ENCODE measurements around the gene PDCD5.

DNA sequence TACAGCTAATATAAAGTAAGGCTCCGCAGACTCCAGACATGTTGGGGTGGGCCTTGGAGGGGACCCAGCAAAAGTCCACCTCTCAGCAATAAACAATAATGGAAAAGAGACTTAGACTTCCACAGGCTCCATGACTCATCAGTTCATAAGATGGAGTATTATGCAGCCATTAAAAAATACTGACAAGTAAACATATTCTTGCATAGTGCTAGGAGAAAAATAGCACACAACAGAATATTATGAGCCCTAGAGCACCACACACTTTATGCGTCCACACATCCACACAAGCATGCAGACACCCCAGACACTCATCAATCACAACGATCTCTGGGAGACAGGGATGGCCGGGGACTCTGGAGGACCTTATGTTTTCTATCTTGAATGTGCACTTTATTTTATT, 46.0 kb downstream of the PDCD5 start:
- TF ChIP-seq TARDBP (IDR thresholded peaks at IDR 0.05) = no peak
- TF ChIP-seq L3MBTL2 (conservative IDR thresholded peaks at IDR 0.05) = no peak
- no peak for TF ChIP-seq FOXK2 (IDR thresholded peaks at IDR 0.05)
- TF ChIP-seq HDGF (IDR thresholded peaks at IDR 0.05; ENCODE audit: borderline replicate concordance) = no peak
- TF ChIP-seq, protein P1, sequence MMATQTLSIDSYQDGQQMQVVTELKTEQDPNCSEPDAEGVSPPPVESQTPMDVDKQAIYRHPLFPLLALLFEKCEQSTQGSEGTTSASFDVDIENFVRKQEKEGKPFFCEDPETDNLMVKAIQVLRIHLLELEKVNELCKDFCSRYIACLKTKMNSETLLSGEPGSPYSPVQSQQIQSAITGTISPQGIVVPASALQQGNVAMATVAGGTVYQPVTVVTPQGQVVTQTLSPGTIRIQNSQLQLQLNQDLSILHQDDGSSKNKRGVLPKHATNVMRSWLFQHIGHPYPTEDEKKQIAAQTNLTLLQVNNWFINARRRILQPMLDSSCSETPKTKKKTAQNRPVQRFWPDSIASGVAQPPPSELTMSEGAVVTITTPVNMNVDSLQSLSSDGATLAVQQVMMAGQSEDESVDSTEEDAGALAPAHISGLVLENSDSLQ (IDR thresholded peaks at IDR 0.05) = no peak
- TF ChIP-seq SP1 (IDR thresholded peaks at IDR 0.05) = no peak
- no peak for TF ChIP-seq ARNT (IDR thresholded peaks at IDR 0.05)
- no peak for TF ChIP-seq SUZ12 (IDR thresholded peaks at IDR 0.05)
- TF ChIP-seq FOXA1 (IDR thresholded peaks at IDR 0.05) = no peak
- no peak for TF ChIP-seq FOXM1 (IDR thresholded peaks at IDR 0.05; ENCODE audit: borderline replicate concordance)
- TF ChIP-seq NFRKB (IDR thresholded peaks at IDR 0.05) = no peak
- no peak for TF ChIP-seq BHLHE40 (IDR thresholded peaks at IDR 0.05; ENCODE audit: borderline replicate concordance)
